ENCODE results near the gene PHYH.

- TF ChIP-seq POLR2A (IDR thresholded peaks at IDR 0.05; ENCODE audit: low read depth, low read length) (peak; percentile 46; the same call in 1 of the 2 replicates), POLR2AphosphoS5 (IDR thresholded peaks at IDR 0.05; ENCODE audit: low read depth, low read length) (no peak), TAF1 (IDR thresholded peaks at IDR 0.05; ENCODE audit: borderline replicate concordance, low read depth, low read length) (no peak)
Observed at GRCh38 chr10:13299437-13300287, at the start of gene PHYH.

Measured in GM12892 (cell line).